Stimulated activated CD8-positive, alpha-beta memory T cell treated with anti-CD3 and anti-CD28 coated beads, Interleukin-15, amount 100 ng/mL, for 1 hour (primary cell): Measurements from ENCODE around the gene MRPL34.
"Not testable (repeated sequence)": the region's sequence is repeated elsewhere in the genome, so short reads cannot be mapped to it uniquely, and the experiment has no call there.

Source experiments
- DNase-seq: peaks from one replicate; pipeline ENCODE4 v3.0.0-alpha.2; 2020; ENCODE audit warnings: low read depth

The MRPL34 gene

GRCh38 chr19:17285415-17286135 is 20.1 kb upstream of the MRPL34 start:
- no peak for DNase-seq

GRCh38 chr19:17286263-17286662 is 19.4 kb upstream of the MRPL34 start:
- DNase-seq = no peak

DNA sequence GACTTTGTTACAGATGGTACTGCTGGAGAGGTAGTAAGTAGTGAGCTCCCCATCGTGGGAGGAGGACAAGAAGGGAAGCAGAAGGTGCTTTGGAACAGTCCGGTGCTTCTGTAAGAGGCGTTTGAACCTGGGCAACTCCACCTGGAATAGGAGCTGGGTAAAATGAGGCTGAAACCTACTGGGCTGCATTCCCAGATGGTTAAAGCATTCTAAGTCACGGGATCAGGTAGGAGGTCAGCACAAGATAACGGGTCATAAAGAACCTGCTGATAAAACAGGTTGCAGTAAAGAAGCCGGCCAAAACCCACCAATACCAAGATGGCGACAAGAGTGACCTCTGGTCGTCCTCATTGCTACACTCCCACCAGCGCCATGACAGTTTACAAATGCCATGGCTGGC is 18.9 kb upstream of the MRPL34 start:
- DNase-seq = no peak

- DNase-seq = no peak
Measured at GRCh38 chr19:17289489-17289888, 16.2 kb upstream of the MRPL34 start.

DNA sequence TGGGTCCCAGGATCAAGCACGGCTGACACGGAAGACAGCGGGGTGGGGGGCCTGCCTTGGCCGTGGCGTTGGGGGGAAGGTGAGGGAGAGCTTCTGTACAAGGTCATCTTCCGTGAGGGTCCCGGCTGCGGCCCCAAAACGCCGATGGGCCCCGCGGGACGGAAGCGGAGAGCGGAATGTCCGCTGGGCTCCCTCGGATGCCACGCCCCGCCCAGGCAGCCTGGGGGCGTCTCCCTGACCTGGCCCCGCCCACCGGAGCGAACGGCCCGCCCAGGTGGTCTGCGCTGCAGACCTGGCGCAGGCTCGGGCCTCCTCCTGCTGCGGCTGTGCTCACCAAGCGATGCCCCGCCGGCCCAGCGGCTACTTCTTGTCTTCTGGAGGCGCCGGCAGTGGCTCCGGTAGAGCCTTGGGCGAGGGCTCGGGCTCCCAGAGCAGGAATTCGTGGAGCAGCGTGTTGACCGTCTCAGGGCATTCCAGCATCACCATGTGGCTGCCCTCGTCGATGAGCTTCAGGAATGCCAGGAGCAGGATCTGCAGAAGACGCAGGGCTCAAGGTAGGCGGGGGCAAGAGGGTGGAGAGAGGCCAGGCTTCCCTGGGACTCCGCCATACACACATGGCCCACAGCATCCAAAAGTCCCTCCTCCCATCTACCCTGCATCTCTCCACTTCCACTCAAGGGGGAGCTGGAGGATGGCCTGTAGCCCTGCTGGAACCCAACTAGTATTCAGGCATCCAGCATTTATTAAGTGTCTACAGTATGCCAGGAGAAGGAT is 13.2 kb upstream of the MRPL34 start:
- DNase-seq = peak; percentile 62

GRCh38 chr19:17293605-17294004 is 12.1 kb upstream of the MRPL34 start:
- no peak for DNase-seq

DNA sequence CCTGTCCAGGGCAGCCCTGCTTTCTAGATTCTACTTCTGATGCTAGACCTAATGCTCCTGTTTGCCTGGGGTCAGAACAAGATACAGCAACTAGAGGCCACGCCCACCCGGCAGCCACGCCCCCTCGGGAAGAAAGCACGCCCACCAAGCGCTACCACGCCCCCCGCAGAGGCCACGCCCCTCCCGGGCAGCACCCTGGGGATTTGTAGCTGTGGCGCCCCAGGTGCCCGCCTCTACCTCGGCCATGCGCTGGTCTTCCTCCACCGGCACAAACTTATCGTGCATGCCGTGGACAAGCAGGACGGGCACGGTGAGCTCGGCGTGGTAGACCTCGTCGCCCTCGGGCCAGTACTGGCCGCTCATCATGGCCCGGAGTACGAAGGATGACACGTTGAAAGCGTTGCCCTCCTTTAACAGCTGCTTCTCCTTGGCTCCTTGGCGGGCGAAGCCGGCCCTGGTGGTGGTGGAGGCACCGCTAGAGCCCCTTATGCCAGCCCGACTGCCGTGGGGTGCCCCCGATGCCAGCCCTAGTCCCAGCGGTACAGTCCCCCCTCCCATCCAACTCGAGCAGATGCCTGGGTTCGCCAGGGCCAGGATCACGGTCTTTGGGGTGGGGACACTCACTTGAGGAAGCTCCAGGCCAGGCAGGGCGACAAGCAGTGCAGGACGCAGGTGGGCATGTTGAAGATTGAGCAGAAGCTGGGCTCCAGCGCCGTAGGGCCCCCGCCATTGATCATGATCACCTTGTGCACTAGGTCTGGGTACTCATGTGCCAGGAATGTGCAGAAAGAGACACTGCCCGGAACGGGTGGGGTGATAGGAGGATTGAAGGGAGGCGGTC is 11.4 kb upstream of the MRPL34 start:
- no peak for DNase-seq

GRCh38 chr19:17295551-17295950 is 10.1 kb upstream of the MRPL34 start:
- not testable (repeated sequence) for DNase-seq

- DNase-seq = no peak
Measured at GRCh38 chr19:17296273-17296672, 9.4 kb upstream of the MRPL34 start.

DNA sequence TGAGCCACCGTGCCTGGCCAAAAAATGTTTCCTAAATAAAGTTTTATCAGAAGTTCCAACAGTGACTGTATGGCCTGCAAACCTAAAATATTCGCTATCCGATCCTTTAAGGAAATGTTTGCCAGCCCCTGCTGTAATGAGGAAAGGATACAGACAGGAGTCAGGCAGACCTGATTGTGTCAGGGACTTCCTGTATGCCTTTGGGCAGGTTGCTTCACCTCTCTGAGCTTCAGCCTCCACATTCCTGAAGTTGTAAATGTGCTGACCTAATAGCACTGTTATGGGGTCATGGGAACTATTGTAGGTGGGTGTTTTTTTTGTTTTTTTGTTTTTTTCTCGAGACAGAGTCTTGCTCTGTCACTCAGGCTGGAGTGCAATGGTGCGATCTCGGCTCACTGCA is 8.7 kb upstream of the MRPL34 start:
- no peak for DNase-seq

DNA sequence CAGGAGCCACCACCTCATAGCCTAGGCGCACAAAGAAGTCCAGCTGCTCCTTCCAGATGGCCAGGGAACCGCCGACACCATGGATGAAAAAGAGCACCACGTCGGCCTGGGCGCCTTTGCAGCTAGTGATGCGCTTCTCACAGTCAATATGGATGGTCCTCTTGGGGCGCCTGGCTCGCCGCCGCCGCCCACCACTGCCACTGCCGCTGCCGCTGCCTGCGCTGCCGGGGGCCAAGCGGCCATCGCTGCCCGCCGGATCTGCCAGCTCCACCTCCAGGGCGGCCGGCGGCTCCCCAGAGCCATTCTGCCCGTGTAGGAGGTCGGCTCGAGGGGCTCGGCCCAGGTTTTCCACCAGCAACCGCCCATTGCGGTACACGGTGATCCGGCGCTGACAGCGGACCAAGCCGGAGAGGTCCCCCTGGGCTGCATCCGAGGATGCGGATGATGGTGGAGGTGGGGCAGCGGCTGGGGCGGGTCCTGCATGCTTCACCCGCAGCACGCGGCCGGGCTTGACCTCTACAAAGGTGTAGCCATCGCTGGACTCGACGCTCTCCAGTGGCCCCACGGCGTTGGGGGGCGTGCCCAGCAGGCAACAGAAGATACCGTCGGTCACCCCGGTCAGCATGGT is 4.6 kb upstream of the MRPL34 start:
- DNase-seq = no peak

GRCh38 chr19:17302391-17303166 is 3.1 kb upstream of the MRPL34 start:
- DNase-seq = no peak

- DNase-seq = peak; percentile 86
Measured at GRCh38 chr19:17303167-17303939, 2.3 kb upstream of the MRPL34 start, which contains the start of gene ABHD8. ABHD8 (minus strand) TSS chr19:17303425; CDS start chr19:17301616, 1,809 bp downstream.

DNA sequence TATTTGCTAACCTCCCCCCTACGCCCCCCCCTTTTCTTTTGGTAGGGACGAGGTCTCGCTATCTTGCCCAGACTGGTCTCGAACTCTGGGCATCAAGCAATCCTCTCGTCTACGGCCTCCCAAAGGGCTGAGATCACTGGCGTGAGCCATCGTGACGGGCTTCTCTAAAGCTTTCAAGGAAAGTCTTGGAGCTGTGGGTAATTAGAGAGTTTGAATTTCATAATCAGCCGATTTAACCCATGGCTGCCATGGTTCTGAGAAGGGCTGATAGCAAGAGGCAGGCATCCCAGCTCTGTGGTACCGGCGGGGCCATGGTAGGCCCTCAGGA is 1.8 kb upstream of the MRPL34 start:
- no peak for DNase-seq

DNA sequence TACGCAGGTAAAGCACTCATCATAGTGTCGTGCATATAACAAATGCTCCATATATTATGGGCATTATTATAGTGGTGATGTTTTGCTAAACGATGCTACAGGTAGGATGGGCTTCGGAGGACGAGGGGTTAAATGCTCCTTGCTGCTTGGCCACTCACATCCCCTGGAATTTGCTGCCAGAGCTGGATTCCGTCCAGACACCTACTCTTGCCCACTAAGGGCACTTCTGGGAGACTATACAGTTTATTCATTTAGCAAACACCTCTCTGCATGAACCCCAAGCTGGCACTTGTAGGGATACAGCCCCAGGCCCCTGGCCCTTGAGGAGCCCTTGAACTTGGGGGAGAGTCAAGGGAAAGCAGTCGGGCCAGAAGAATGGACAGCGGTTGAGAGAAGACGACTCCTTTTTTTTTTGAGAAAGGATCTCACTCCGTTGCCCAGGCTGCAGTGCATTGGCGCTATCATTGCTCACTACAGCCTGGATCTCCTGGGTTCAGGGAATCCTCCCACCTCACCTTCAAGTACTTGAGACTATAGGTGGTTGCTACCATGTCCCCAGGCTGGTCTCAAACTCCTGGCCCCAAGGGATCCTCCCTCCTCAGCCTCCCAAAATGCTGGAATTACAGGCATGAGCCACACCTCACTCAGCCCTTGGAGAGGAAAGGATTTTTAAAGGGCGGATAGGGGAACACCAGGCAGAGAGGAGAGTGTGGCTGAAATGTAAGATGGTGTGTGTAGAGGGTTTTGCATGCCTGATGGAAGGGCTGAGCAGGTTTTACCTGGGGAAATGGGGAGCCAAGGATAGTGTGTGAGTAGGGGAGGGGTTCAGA is 1.1 kb upstream of the MRPL34 start:
- DNase-seq = no peak

GRCh38 chr19:17305216-17305516 is 506 bp upstream of the MRPL34 start:
- DNase-seq = no peak

- no peak for DNase-seq
Measured at GRCh38 chr19:17306285-17306714, 628 bp downstream of the MRPL34 start.

DNA sequence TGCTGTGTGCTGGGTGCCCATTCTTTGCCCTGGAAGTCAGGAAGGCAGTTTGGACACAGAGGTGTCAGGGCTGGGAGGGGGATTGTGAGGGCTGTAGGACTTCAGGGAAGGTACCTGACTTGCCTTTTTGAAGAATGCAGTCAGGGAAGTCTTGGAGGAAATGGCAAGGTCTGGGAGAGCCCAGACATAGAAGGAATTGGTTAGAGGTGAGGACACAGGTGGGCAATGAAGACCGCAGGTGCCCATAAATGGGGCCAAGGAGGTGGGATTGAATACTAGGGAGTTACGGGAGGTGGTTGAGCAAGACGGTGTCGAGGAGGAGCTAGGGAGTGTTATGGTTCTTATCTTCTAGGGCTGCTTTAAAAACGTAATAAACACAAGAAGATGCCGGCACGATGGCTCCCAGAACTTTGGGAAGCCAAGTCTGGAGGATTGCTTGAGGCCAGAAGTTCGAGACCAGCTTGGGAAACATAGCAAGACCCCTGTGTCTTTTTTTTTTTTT is 2.3 kb downstream of the MRPL34 start:
- DNase-seq = no peak

- peak; percentile 98 for DNase-seq
Measured at GRCh38 chr19:17309198-17309964, 3.7 kb downstream of the MRPL34 start, which contains the start of gene DDA1. DDA1 (plus strand) TSS chr19:17309563; CDS start chr19:17309655, 92 bp downstream.
